H1 (cell line): ENCODE results near the gene HLA-DPA1. TPM values are rescaled to one million over a fixed set of nuclear protein-coding genes. Genes with fewer than 3 reads are reported as not detected.

Source experiments
- CTCF ChIA-PET: fragments of 300-600 bp; sonication (Branson Sonifier 250); formaldehyde crosslinking; loops from one replicate; lab custom pipeline; 2021; ENCODE audit not compliant: partially characterized antibody; lab: Charles Lee
- POLR2A ChIA-PET: fragments of 300-600 bp; sonication (Branson Sonifier 250); formaldehyde crosslinking; loops from one replicate; lab custom pipeline; 2021; ENCODE audit warnings: inconsistent platforms; ENCODE audit not compliant: partially characterized antibody; lab: Charles Lee
- DNase-seq, 2 experiments: peaks; one replicate each; pipeline versions ENCODE4 v3.0.0 to v3.0.0-alpha.2; 2010 to 2022; ENCODE audit warnings: low spot score in 2 of 2, low read depth in 1 of 2, mixed read lengths in 1 of 2
- FAIRE-seq: peaks from 2 replicates; lab custom pipeline; 2011; peaks lifted over from hg19 to GRCh38; lab: Jason Lieb, UNC
- H2AFZ ChIP-seq: 2 replicates; pipeline ENCODE4 v1.8.1; 2012; ENCODE audit warnings: low read length, inconsistent platforms
- H2AK5ac ChIP-seq: 2 replicates; pipeline ENCODE4 v1.6.1; 2013; ENCODE audit warnings: low read depth, low read length
- H2BK120ac ChIP-seq: replicated peaks from 2 replicates; pipeline ENCODE3; 2013; ENCODE audit warnings: low read depth, low read length, inconsistent platforms
- H2BK12ac ChIP-seq: 2 replicates; pipeline ENCODE4 v1.6.1; 2013; ENCODE audit warnings: low read depth, low read length
- H2BK15ac ChIP-seq: 2 replicates; pipeline ENCODE4 v1.6.1; 2013; ENCODE audit warnings: low read length
- H2BK20ac ChIP-seq: 2 replicates; pipeline ENCODE4 v1.6.1; 2013; ENCODE audit warnings: low read length
- H2BK5ac ChIP-seq: 2 replicates; pipeline ENCODE4 v1.6.1; 2013; ENCODE audit warnings: low read depth, low read length
- H3K14ac ChIP-seq: 2 replicates; pipeline ENCODE4 v1.6.1; 2013; ENCODE audit warnings: inconsistent platforms; ENCODE audit not compliant: insufficient read length
- H3K18ac ChIP-seq: 2 replicates; pipeline ENCODE4 v1.6.1; 2013; ENCODE audit warnings: low read length; ENCODE audit errors: extremely low read depth
- H3K23ac ChIP-seq: 2 replicates; pipeline ENCODE4 v1.6.1; 2013; ENCODE audit warnings: inconsistent platforms; ENCODE audit not compliant: insufficient read length
- H3K23me2 ChIP-seq: 2 replicates; pipeline ENCODE4 v1.6.1; 2013; ENCODE audit warnings: low read depth, low read length
- H3K27ac ChIP-seq: 2 replicates; pipeline ENCODE4 v1.6.1; 2011; ENCODE audit warnings: low read depth, low read length, inconsistent platforms
- H3K27me3 ChIP-seq, 4 experiments: replicated peaks in 1 of 4; 1 replicate in 1 of 4; 2 replicates in 3 of 4; pipeline versions ENCODE4 v1.6.1 to v1.8.1; 2011 to 2013; ENCODE audit warnings: low read length in 3 of 4, mild to moderate bottlenecking in 3 of 4, inconsistent platforms in 2 of 4, mixed read lengths in 2 of 4, moderate library complexity in 1 of 4; ENCODE audit not compliant: control insufficient read depth in 3 of 4, insufficient read depth in 3 of 4; ENCODE audit errors: extremely low read depth in 1 of 4
- H3K36me3 ChIP-seq, 4 experiments: 2 replicates each; pipeline versions ENCODE4 v1.6.1 to v1.8.1; 2011 to 2013; ENCODE audit warnings: mild to moderate bottlenecking in 4 of 4, low read length in 3 of 4, moderate library complexity in 2 of 4, control low read depth in 1 of 4, inconsistent platforms in 1 of 4; ENCODE audit not compliant: insufficient read depth in 4 of 4, control insufficient read depth in 2 of 4
- H3K4ac ChIP-seq: replicated peaks from 2 replicates; pipeline ENCODE3; 2013; ENCODE audit warnings: low read length, low read depth, mixed read lengths, inconsistent platforms; ENCODE audit not compliant: insufficient read length
- H3K4me1 ChIP-seq, 4 experiments: replicated peaks in 1 of 4; 1 replicate in 1 of 4; 2 replicates in 3 of 4; pipeline versions ENCODE4 v1.6.1 to v1.8.1; 2011 to 2013; ENCODE audit warnings: low read length in 3 of 4, inconsistent platforms in 2 of 4, mixed read lengths in 1 of 4; ENCODE audit not compliant: insufficient read depth in 4 of 4, control insufficient read depth in 3 of 4
- H3K4me2 ChIP-seq, 2 experiments: 2 replicates each; pipeline versions ENCODE4 v1.6.1 to v1.8.1; 2011 to 2013; ENCODE audit warnings: low read depth in 2 of 2, low read length in 2 of 2, control low read depth in 1 of 2, inconsistent platforms in 1 of 2, mild to moderate bottlenecking in 1 of 2; ENCODE audit not compliant: insufficient read depth in 1 of 2
- H3K4me3 ChIP-seq, 4 experiments: fragments of 200-600, 300-600 bp in 1 of 4; sonication (generic), shearing (Covaris generic), sonication (Bioruptor Twin) in 1 of 4; 2 replicates each; pipeline versions ENCODE4 v1.5.1 to v1.8.1; 2011 to 2016; ENCODE audit warnings: low read length in 4 of 4, low read depth in 3 of 4, control low read depth in 2 of 4, inconsistent platforms in 2 of 4, mild to moderate bottlenecking in 2 of 4, mixed read lengths in 1 of 4, moderate library complexity in 1 of 4; ENCODE audit not compliant: insufficient read depth in 2 of 4; ENCODE audit errors: extremely low read depth in 1 of 4
- H3K56ac ChIP-seq: replicated peaks from 2 replicates; pipeline ENCODE3; 2013; ENCODE audit warnings: low read depth, mild to moderate bottlenecking, mixed read lengths, low read length, inconsistent platforms; ENCODE audit not compliant: insufficient read length
- H3K79me1 ChIP-seq: 2 replicates; pipeline ENCODE4 v1.6.1; 2013; ENCODE audit warnings: low read depth, low read length, control low read depth
- H3K79me2 ChIP-seq, 2 experiments: 2 replicates each; pipeline versions ENCODE4 v1.6.1 to v1.8.1; 2012 to 2013; ENCODE audit warnings: low read length in 2 of 2, mild to moderate bottlenecking in 2 of 2, inconsistent platforms in 1 of 2; ENCODE audit not compliant: insufficient read depth in 2 of 2, control insufficient read depth in 1 of 2
- H3K9ac ChIP-seq, 4 experiments: replicated peaks in 1 of 4; 1 replicate in 1 of 4; 2 replicates in 3 of 4; pipeline versions ENCODE4 v1.6.1 to v1.8.1; 2011 to 2013; ENCODE audit warnings: low read depth in 3 of 4, low read length in 3 of 4, control low read depth in 2 of 4, mild to moderate bottlenecking in 2 of 4, moderate library complexity in 2 of 4, inconsistent platforms in 1 of 4; ENCODE audit errors: extremely low read depth in 1 of 4
- H3K9me3 ChIP-seq, 2 experiments: 2 replicates each; pipeline versions ENCODE4 v1.6.1 to v1.8.1; 2012 to 2013; ENCODE audit warnings: mild to moderate bottlenecking in 2 of 2, moderate library complexity in 2 of 2, control low read depth in 1 of 2, inconsistent platforms in 1 of 2, low read depth in 1 of 2, low read length in 1 of 2, mixed read lengths in 1 of 2; ENCODE audit not compliant: insufficient read depth in 2 of 2
- H4K20me1 ChIP-seq, 2 experiments: replicated peaks in 1 of 2; 2 replicates each; pipeline versions ENCODE3 to v1.8.1; 2011 to 2013; ENCODE audit warnings: inconsistent platforms in 2 of 2, low read length in 2 of 2, mild to moderate bottlenecking in 1 of 2; ENCODE audit not compliant: insufficient read depth in 2 of 2, control insufficient read depth in 1 of 2
- H4K5ac ChIP-seq: 2 replicates; pipeline ENCODE4 v1.6.1; 2013; ENCODE audit warnings: low read length, low read depth, mixed read lengths, inconsistent platforms; ENCODE audit not compliant: insufficient read length
- H4K8ac ChIP-seq: 2 replicates; pipeline ENCODE4 v1.8.0; 2013; ENCODE audit warnings: mild to moderate bottlenecking, moderate library complexity, low read length, inconsistent platforms; ENCODE audit not compliant: insufficient read depth; ENCODE audit errors: extremely low read depth
- H4K91ac ChIP-seq: replicated peaks from 2 replicates; pipeline ENCODE3; 2013; ENCODE audit warnings: low read length, mixed read lengths, inconsistent platforms; ENCODE audit not compliant: insufficient read length
- CEBPB ChIP-seq: IDR thresholded peaks from 2 replicates; pipeline ENCODE4 v1.6.1; 2012; ENCODE audit warnings: low read depth, low read length
- NRF1 ChIP-seq: IDR thresholded peaks from 2 replicates; pipeline ENCODE4 v1.6.1; 2011; ENCODE audit warnings: mild to moderate bottlenecking, low read depth, low read length, improper control_type of control experiment
- WGBS, 2 experiments: shearing (Covaris generic) in 1 of 2; methylation state at CpG; one replicate each; pipeline versions ENCODE4 v1.1.6 to v1.1.7; 2013 to 2015; ENCODE audit warnings: low lambda C conversion rate in 2 of 2, mixed read lengths in 2 of 2, inconsistent platforms in 1 of 2, low coverage in 1 of 2, missing lambda C conversion rate in 1 of 2; ENCODE audit not compliant: insufficient replicate concordance in 2 of 2, insufficient coverage in 1 of 2, insufficient read length in 1 of 2; ENCODE audit errors: extremely low coverage in 1 of 2, missing lambda C conversion rate in 1 of 2; 5-methylcytosine and 5-hydroxymethylcytosine counted together
- polyA plus RNA-seq, 7 experiments: library from polyadenylated mRNA; depleted of rRNA in 3 of 7; stranded (reverse) in 5 of 7; unstranded in 2 of 7; fragments of >200 nt in 5 of 7; fragments of 200-250 nt in 2 of 7; gene quantifications; 1 replicate in 5 of 7; 2 replicates in 1 of 7; 4 replicates in 1 of 7; pipeline versions ENCODE4 v1.2.1 to v1.2.3, GENCODE V29; 2011 to 2013; ENCODE audit warnings: missing spikeins in 2 of 7, mixed read lengths in 2 of 7
- total RNA-seq: library from RNA; stranded (reverse); fragmentation: NEBNext Ultra II Directional; extraction: Animal tissue kit (Norgen Biotek cat#: 25700); gene quantifications from 2 replicates; pipeline ENCODE4 v1.2.1, GENCODE V29; 2021

Gene HLA-DPA1
- total and polyA plus RNA-seq, 2 of the 8 experiments (the other 6 are each of a cell fraction or from before 2014, with no cell fraction given), result 6.2 to 13.1 TPM

DNA sequence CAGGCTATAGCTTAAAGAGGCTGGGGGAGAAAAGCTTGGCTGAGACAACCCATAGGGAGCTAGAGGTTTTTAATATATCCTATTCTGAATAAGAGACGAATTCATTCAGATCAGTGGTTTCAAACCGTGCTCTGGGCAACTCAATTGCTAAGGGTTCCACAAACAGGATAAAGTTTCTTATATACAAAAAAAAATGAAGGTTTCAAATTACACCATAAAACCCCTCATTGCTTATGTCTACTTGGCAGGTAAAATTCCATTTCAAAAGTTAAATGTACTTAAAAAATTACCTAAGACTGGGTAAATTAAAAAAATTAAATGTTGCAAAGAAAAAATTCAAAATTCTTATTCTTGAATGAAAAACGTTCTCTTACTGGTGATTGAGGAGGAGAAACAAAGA lies 5.0 kb upstream of the HLA-DPA1 start:
- Histone ChIP-seq H4K91ac (no peak overlapping the region), H3K9me3 (no peaks in the 10 kb centered on the region), H2BK15ac (no peak overlapping the region), H3K14ac (no peak overlapping the region), H3K4ac (no peak overlapping the region), H4K5ac (no peak overlapping the region), H3K9ac (no peak overlapping the region), H3K27me3 (peaks cover 0 to 8% (median 3%) of the 10 kb centered on the region in 4 experiments; a peak in 4 of 7 replicates), H4K8ac (no peak overlapping the region), H3K79me1 (no peaks in the 10 kb centered on the region), H3K4me1 (peaks cover 2 to 8% (median 5%) of the 10 kb centered on the region in 4 experiments; a peak in 6 of 7 replicates), H2BK120ac (no peak overlapping the region), H2AFZ (no peak overlapping the region), H3K79me2 (no peaks in the 10 kb centered on the region), H3K23ac (no peak overlapping the region), H2AK5ac (no peak overlapping the region), H3K4me2 (no peak overlapping the region), H3K56ac (no peak overlapping the region), H2BK5ac (no peak overlapping the region), H2BK12ac (no peak overlapping the region), H2BK20ac (no peak overlapping the region), H3K18ac (no peak overlapping the region), H4K20me1 (peaks cover 0 to 1% of the 10 kb centered on the region in 2 experiments), H3K4me3 (no peak overlapping the region), H3K36me3 (no peaks in the 10 kb centered on the region), H3K23me2 (peaks cover 8% of the 10 kb centered on the region; the same call in 1 of the 2 replicates), H3K27ac (no peak overlapping the region)
- FAIRE-seq, result no peak
- ChIA-PET CTCF (interaction anchor here (0.8 to 8.0 kb wide), 3 partner anchors 29 to 77 kb away, joined by 3 to 38 read pairs (median 5); no protein-coding TSS in a partner anchor), POLR2A (no interaction called here)
- 86% methylated on average over 3 of the region's 3 CpGs; no CpG with 5 or more reads in 1 of the 2 experiments for WGBS, 2 experiments
- no peak for DNase-seq
- TF ChIP-seq NRF1 (no peak), CEBPB (no peak)
